Calu3 (cell line): ENCODE measurements around the gene PLEKHM3. TPM values are rescaled to one million over a fixed set of nuclear protein-coding genes. Genes with fewer than 3 reads are reported as not detected.

ENCODE experiments used
- BruUV-seq: library from RNA; stranded (reverse); fragments of 400-500 nt; replicated peaks from 2 replicates; lab custom pipeline; 2021; lab: Mats Ljungman, UMichigan
- CTCF ChIA-PET: fragments of 300-600 bp; sonication (Branson Sonifier 250); formaldehyde crosslinking; loops from one replicate; lab custom pipeline; 2022; ENCODE audit warnings: antibody characterized with exemption; lab: Charles Lee
- DNase-seq: peaks from one replicate; pipeline ENCODE4 v3.0.0; 2022
- H3K27ac Mint-ChIP-seq: one replicate; pipeline ENCODE4 v1.8.0; 2022; ENCODE audit warnings: mixed read lengths; ENCODE audit not compliant: unreplicated experiment
- H3K27me3 Mint-ChIP-seq: one replicate; pipeline ENCODE4 v1.8.0; 2022; ENCODE audit warnings: mixed read lengths; ENCODE audit not compliant: unreplicated experiment
- H3K36me3 Mint-ChIP-seq: one replicate; pipeline ENCODE4 v1.8.0; 2022; ENCODE audit warnings: mild to moderate bottlenecking, moderate library complexity, mixed read lengths; ENCODE audit not compliant: insufficient read depth, unreplicated experiment
- H3K4me1 Mint-ChIP-seq: one replicate; pipeline ENCODE4 v1.8.0; 2022; ENCODE audit warnings: mild to moderate bottlenecking, low read depth, mixed read lengths; ENCODE audit not compliant: unreplicated experiment
- H3K4me3 Mint-ChIP-seq: one replicate; pipeline ENCODE4 v1.8.0; 2022; ENCODE audit warnings: mild to moderate bottlenecking, low read depth, moderate library complexity, mixed read lengths; ENCODE audit not compliant: unreplicated experiment
- H3K9me3 Mint-ChIP-seq: one replicate; pipeline ENCODE4 v1.8.0; 2022; ENCODE audit warnings: low read depth, mixed read lengths; ENCODE audit not compliant: unreplicated experiment
- CTCF ChIP-seq: fragments of 200-600 bp; IDR thresholded peaks from one replicate; pipeline ENCODE4 v1.8.0; 2022; ENCODE audit warnings: antibody characterized with exemption; ENCODE audit not compliant: unreplicated experiment
- intact Hi-C: fragments of 100-400 bp; cut with micrococcal nuclease; formaldehyde crosslinking; loops from one replicate; pipeline ENCODE4 v1.10.0; 2022; ENCODE audit not compliant: unreplicated experiment
- total RNA-seq: library from RNA; stranded (reverse); gene quantifications from 2 replicates; pipeline ENCODE4 v1.2.3, GENCODE V29; 2022

The PLEKHM3 gene
- total RNA-seq, 1 experiment from 2014 or later, result 8.0 TPM

- CTCF ChIA-PET, result no interaction called here
- BruUV-seq, result no TSS peak
Measured at GRCh38 chr2:208047840-208048239, 22.5 kb upstream of the PLEKHM3 start.

GRCh38 chr2:208046686-208047085 lies 21.4 kb upstream of the PLEKHM3 start:
- no peak for TF ChIP-seq CTCF
- DNase-seq, result no peak
- BruUV-seq, result no TSS peak
- intact Hi-C loops, result no loop called here
- CTCF ChIA-PET, result no interaction called here
- H3K36me3 Mint-ChIP-seq, result no peaks in the 10 kb centered on the region
- no peaks in the 10 kb centered on the region for H3K9me3 Mint-ChIP-seq
- peaks cover 5% of the 10 kb centered on the region for H3K4me1 Mint-ChIP-seq
- no peaks in the 10 kb centered on the region for H3K27me3 Mint-ChIP-seq
- no peak overlapping the region for H3K27ac Mint-ChIP-seq
- no peak overlapping the region for H3K4me3 Mint-ChIP-seq

More at GRCh38 chr2:208047840-208048239, 22.5 kb upstream of the PLEKHM3 start:
- H3K9me3 Mint-ChIP-seq, result no peaks in the 10 kb centered on the region
- peaks cover 5% of the 10 kb centered on the region for H3K4me1 Mint-ChIP-seq
- H3K36me3 Mint-ChIP-seq, result no peaks in the 10 kb centered on the region
- H3K4me3 Mint-ChIP-seq, result no peak overlapping the region
- intact Hi-C loops, result no loop called here
- no peak for TF ChIP-seq CTCF
- H3K27ac Mint-ChIP-seq, result no peak overlapping the region
- no peaks in the 10 kb centered on the region for H3K27me3 Mint-ChIP-seq
- no peak for DNase-seq

- intact Hi-C loops, result no loop called here
- BruUV-seq, result no TSS peak
- no peaks in the 10 kb centered on the region for H3K27me3 Mint-ChIP-seq
- H3K36me3 Mint-ChIP-seq, result no peaks in the 10 kb centered on the region
- H3K9me3 Mint-ChIP-seq, result no peaks in the 10 kb centered on the region
- peaks cover 9% of the 10 kb centered on the region for H3K4me1 Mint-ChIP-seq
- no peak overlapping the region for H3K27ac Mint-ChIP-seq
- no peak for DNase-seq
- TF ChIP-seq CTCF, result no peak
- no peak overlapping the region for H3K4me3 Mint-ChIP-seq
- CTCF ChIA-PET, result interaction anchor here (0.7 kb wide), 2 partner anchors 297 to 1494 kb away, joined by 3 read pairs; no protein-coding TSS in a partner anchor
Measured at GRCh38 chr2:208042450-208042849, 17.1 kb upstream of the PLEKHM3 start.

GRCh38 chr2:208042041-208042440 lies 16.7 kb upstream of the PLEKHM3 start:
- Mint-ChIP-seq H3K4me1 (peaks cover 9% of the 10 kb centered on the region), H3K27me3 (no peaks in the 10 kb centered on the region), H3K9me3 (no peaks in the 10 kb centered on the region), H3K4me3 (no peak overlapping the region), H3K27ac (no peak overlapping the region), H3K36me3 (no peaks in the 10 kb centered on the region)
- no peak for DNase-seq
- no TSS peak for BruUV-seq
- intact Hi-C loops, result no loop called here
- no peak for TF ChIP-seq CTCF
- CTCF ChIA-PET, result interaction anchor here (0.7 kb wide), 2 partner anchors 296 to 1493 kb away, joined by 3 read pairs; no protein-coding TSS in a partner anchor
